GM19240 (cell line): Measurements from ENCODE around the gene ELOVL2.
"Not testable (repeated sequence)": the region's sequence is repeated elsewhere in the genome, so short reads cannot be mapped to it uniquely, and the experiment has no call there.

Source experiments
- DNase-seq: peaks from one replicate; pipeline ENCODE4 v3.0.0; 2011; ENCODE audit warnings: low spot score; ENCODE audit not compliant: insufficient read length

ELOVL2 gene

DNA sequence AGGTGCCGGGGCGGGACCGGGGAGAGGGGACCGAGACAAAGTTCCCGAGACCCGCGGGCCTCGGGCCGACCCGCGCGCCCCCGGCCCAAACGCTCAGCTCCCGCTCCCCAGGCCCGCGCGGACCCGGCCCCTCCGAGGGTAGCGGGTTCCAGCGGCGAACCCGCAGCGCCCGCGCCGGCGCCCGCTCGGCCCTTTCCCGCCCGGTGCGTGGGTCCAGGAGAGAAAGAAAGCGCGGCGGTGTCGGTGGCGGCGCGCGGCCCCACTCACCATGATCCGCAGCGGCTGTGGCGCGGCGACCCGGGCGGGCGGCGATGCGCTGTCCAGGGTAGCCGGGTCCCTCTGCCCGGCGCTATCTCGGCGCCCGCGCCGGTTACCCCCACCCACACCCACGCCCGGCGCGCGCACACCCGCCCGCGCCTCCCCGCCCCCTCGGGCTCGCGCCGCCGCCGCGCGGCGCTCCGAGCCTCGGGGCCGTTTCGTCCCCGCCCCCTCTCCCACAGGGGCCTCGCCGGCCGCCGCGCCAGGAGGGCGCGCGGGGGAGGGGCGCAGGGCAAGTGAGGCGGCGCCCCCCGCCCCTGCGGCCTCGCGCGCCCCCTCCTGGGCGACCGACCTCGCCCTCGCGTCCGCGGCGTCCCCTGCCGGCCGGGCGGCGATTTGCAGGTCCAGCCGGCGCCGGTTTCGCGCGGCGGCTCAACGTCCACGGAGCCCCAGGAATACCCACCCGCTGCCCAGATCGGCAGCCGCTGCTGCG lies at the start of gene ELOVL2:
Gene ELOVL2 (minus strand): TSS at position 345 of the 751 bp plus-strand sequence. CDS start 75 bp downstream, at position 270.
- no peak for DNase-seq

GRCh38 chr6:11093376-11093625 lies 49.2 kb upstream of the ELOVL2 start:
- DNase-seq, result no peak

- DNase-seq, result peak; percentile 61
Measured at GRCh38 chr6:11092668-11093375, 48.7 kb upstream of the ELOVL2 start.

- not testable (repeated sequence) for DNase-seq
Measured at GRCh38 chr6:11091141-11091540, 47.0 kb upstream of the ELOVL2 start.

DNA sequence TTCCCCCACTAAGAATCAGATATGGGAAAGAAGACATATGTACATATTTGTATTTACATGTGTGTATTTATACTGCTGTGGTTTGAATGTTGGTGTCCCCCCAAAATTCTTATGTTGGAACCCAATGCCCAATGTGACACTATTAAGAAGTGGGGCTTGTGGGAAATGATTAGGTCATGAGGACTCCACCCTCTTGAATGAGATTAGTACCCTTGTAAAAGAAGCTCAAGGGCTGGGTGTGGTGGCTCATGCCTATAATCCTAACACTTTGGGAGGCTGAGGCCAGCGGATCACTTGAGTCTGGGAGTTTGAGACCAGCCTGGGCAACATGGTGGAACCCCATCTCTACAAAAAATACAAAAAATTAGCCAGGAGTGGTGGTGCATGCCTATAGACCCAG lies 45.6 kb upstream of the ELOVL2 start:
- DNase-seq, result no peak

DNA sequence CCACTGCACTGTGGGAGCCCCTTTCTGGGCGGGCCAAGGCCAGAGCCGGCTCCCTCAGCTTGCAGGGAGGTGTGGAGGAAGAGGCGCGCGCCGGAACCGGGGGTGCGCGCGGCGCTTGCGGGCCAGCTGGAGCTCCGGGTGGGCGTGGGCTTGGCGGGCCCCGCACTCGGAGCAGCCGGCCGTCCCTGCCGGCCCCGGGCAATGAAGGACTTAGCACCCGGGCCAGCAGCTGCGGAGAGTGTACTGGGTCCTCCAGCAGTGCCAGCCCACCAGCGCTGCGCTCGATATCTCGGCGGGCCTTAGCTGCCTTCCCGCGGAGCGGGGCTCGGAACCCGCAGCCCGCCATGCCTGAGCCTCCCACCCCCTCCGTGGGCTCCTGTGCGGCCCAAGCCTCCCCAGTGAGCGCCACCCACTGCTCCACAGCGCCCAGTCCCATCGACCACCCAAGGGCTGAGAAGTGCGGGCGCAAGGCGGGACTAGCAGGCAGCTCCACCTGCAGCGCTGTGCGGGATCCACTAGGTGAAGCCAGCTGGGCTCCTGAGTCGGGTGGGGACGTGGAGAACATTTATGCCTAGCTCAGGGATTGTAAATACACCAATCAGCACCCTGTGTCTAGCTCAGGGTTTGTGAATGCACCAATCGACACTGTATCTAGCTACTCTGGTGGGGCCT lies 43.2 kb upstream of the ELOVL2 start:
- not testable (repeated sequence) for DNase-seq

DNA sequence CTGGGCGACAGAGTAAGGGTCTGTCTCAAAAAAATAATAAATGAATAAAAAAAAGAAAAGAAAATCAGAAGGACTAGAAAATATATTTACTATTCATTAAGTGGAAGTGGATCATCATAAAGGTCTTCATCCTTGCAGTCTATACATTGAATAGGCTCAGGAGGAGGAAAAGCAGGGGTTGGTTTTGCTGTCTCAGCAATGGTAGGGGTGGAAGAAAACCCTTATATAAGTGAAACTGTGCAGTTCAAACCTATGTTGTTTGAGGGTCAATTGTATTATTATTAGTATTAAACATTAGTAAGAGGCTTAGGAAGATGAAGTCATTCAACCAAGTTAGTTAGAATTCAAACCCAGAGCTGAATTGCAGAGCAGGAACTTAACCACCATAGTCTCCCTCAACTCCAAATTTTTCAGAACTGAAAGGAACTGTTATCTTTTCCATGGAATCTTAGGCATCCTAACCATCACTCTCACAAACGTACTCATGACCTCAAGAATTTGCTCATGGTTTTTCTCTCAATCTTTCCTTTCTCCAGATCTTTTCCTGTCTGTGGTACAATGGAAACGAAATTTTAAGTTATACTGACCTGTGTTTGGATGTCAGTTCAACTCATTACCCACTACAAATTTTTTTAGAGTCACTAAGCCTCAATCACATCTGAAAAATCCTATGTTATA lies 41.8 kb upstream of the ELOVL2 start:
- no peak for DNase-seq

DNA sequence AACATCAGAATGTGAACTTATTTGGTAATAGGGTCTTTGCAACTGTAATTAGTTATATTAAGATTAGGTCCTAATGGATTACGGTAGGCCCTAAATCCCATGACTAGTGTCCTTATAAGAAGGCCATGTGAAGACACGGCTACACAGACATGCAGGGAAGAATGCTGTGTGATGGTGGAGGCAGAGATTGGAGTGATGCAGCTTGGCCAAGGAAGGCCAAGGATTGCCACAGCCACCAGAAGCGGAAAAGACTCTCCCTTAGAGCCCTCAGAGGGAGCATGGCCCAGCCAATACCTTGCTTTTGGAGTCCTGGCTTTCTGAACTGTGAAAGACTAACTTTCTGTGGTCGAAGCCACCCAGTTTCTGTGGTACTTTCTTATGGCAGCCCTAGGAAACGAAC lies 39.9 kb upstream of the ELOVL2 start:
- no peak for DNase-seq

DNA sequence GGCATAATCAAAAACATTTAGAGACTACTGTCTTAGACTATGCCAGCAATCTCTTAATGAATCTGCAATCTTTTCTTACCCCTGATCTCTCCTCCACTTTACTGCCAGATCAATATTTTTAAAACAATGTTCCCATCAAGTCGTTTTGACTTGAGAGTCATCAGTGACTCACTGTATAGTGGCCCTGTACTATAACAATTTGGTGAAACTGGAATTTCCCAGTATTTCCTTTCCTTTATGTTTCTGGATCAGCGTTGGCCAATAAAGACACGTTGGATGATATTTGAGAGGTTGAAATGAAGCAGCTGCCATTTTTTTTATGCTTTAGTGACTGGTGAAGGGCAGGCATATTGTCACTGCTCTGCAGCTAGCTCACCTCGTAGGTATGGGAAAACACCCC lies 39.4 kb upstream of the ELOVL2 start:
- DNase-seq, result no peak

DNA sequence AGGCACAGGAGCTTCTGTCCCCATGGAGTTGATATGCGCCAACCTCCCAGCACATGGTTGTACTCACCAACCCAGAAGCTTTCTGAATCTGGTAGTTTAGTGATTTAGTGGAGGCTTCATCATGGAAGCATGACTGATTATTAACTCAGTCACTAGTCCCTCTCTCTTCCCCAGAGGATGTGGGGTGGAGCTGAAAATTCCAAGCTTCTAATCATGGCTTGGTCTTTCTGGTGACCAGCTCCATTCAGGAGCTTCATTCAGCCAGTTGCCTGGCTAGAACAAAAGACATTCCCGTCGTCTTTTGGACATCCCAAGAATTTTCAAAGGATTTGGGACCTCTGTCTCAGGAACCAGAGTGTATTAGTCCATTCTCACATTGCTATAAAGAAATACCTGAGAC lies 36.2 kb upstream of the ELOVL2 start:
- no peak for DNase-seq

DNA sequence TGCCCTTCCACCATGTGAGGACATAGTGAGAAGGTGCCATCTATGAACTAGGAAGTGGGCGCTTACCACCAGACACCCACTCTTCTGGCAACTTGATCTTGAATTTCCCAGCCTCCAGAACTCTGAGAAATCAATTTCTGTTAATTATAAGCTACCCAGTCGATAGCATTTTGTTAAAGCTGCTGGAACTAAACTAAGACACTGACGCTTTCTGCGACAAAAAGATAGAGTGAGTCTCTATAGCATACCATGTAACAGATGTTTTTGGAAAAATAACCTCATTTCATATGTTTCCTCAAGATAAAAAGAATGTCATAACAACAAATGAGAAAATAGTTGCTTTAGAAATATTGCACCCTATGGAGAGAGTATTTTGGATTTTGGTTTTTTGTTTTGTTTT lies 34.2 kb upstream of the ELOVL2 start:
- no peak for DNase-seq

- no peak for DNase-seq
Measured at GRCh38 chr6:11076540-11076939, 32.4 kb upstream of the ELOVL2 start.

DNA sequence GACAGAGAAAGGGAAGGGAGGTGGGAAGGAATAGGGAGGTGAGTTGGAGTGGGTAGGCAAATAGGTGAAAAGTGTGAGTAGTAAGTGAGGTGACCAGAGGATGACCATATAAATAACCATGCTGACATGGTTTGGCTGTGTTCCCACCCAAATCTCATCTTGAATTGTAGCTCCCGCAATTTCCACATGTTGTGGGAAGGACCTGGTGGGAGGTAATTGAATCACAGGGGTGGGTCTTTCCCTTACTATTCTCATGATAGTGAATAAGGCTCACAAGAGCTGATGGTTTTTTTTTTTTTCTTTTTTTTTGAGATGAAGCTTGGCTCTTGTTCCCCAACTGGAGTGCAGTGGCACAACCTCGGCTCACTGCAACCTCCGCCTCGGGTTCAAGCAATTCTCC lies 28.0 kb upstream of the ELOVL2 start:
- DNase-seq, result no peak

DNA sequence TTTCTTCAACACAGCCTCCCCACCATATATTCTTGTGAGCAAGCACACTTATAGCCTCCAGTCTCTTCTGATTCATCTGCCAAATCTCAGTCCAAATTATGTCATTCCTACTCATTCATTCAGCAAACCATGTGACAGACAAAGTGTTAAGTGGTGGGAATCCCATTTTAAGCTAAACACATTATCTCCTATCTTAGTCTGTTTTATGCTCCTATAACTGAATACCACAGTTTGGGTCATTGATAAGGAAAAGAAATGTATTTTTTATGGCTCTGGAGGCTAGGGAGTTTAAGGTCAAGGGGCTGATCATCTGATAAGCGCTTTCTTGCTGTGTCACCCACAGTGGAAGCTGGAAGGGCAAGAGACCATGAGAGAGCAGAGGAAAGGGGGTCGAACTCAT lies 25.7 kb upstream of the ELOVL2 start:
- no peak for DNase-seq

DNA sequence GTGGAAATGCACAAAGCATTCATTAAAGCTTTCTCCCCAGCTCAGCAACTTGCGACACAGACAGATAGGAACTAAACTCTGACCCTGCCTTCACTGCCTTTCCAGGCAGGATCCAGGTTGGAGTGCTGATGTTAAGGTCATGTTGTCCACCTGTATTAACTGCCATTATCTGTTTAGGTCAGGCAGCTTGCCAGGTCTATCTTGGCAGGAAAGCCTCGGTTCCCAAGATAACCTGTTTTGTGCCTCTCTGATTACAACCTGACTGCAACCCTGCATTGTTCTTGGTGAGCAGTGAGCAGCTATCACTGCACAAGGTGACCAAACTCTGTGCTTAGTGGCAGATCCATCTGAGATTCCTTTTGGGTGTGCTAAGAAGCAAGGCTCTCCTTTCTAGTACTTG lies 23.2 kb upstream of the ELOVL2 start:
- DNase-seq, result no peak

- no peak for DNase-seq
Measured at GRCh38 chr6:11066505-11067347, 22.6 kb upstream of the ELOVL2 start.

DNA sequence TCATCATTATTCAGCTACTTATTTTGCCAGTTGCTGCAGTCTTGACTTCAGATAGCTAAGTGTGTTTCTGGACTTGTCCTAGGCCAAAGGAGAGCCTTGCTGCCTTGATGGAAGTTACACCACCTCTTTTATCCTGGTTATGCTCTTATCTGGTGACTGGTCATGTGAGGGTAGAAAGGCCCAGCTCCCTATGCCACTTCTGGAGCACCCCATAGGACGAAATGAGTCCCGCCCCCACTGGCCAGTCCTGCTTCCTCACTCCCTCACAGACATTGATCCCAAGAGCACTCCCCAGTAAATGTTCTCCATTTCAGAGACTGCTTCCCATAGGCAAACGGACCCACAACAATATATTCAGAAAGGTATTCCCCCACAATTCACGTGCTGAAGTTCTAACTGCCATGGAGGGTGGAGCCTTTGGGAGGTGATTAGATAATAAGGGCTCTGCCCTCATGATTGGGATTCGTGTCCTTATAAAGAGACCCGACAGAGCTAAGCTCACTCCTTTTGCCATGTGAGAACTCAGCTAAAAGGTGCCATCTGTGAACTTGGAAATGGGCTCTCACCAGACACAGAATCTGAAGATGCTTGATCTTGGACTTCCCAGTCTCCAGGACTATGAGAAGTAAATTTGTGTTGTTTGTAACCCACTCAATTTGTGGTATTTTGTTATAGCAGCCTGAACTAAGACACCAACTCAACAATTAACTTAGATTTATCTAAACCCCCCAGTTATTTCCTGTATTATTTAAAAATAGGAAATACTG lies 21.5 kb upstream of the ELOVL2 start:
- no peak for DNase-seq

DNA sequence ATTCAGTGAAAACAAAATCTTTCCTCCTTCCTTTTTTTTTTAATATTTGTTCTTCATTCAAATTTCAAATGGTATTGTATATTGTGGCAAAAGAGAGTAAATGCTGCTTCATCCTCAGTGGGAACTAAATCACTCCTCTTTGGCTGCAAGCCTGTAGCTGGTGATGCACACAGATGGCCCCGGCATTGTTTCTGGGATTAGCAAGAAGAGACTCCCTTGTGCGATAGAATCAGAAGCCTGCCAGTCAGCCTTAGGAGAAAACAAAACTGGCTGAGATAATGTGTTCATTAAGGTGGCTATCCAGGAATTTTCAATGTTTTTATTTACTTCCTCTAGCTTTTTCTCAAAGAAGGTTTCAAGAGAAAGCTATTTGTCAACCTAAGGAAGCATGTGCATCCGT lies 20.7 kb upstream of the ELOVL2 start:
- no peak for DNase-seq

- DNase-seq, result no peak
Measured at GRCh38 chr6:11062715-11063114, 18.6 kb upstream of the ELOVL2 start.

DNA sequence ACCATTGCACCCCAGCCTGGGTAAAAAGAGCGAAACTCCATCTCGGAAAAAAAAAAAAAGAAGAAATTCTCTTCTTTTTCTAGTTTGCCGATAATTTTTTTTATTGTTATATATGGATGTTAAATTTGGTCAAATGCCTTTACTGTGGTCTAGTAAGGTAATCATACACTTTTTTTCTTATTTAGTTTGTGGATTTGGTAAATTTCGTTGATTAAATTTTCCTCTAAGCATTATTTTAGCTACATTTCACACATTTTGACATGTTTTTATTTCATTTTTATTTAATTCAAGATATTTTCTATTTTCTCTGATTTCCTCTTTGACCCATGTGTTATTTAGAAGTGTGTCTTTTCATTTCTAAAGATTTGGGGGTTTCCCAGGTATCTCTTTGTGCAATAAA lies 18.0 kb upstream of the ELOVL2 start:
- DNase-seq, result no peak

- DNase-seq, result no peak
Measured at GRCh38 chr6:11058406-11058805, 14.3 kb upstream of the ELOVL2 start.
